MCF 10A (cell line): ENCODE data around the gene SP140. TPM values are rescaled to one million over a fixed set of nuclear protein-coding genes. Genes with fewer than 3 reads are reported as not detected.
A peak's percentile ranks its signal among the peaks of the same experiment; 100 is the strongest.
"Not testable (repeated sequence)": the region's sequence is repeated elsewhere in the genome, so short reads cannot be mapped to it uniquely, and the experiment has no call there.

ENCODE experiments used
- BruUV-seq: library from RNA; stranded (reverse); fragments of 400-500 nt; replicated peaks from 2 replicates; lab custom pipeline; 2021; lab: Mats Ljungman, UMichigan
- CTCF ChIA-PET: fragments of 300-600 bp; sonication (Branson Sonifier 250); formaldehyde crosslinking; extraction: SDS; loops from one replicate; lab custom pipeline; 2021; ENCODE audit warnings: antibody characterized with exemption, inconsistent platforms; lab: Yijun Ruan, JAX
- POLR2A ChIA-PET: fragments of 300-600, 350-650 bp; sonication (Branson Sonifier 250); formaldehyde crosslinking; extraction: SDS; loops from one replicate; lab custom pipeline; 2020; ENCODE audit warnings: antibody characterized with exemption, inconsistent platforms; lab: Yijun Ruan, JAX
- DNase-seq: peaks from one replicate; pipeline ENCODE4 v3.0.0-alpha.2; 2018; ENCODE audit not compliant: unreplicated experiment
- H3K27ac Mint-ChIP-seq: one replicate; pipeline ENCODE4 v1.8.0; 2022; ENCODE audit warnings: mild to moderate bottlenecking, low read depth, mixed read lengths; ENCODE audit not compliant: unreplicated experiment
- H3K27me3 Mint-ChIP-seq: one replicate; pipeline ENCODE4 v1.8.0; 2022; ENCODE audit warnings: mixed read lengths; ENCODE audit not compliant: insufficient read depth, unreplicated experiment
- H3K36me3 Mint-ChIP-seq: one replicate; pipeline ENCODE4 v1.8.0; 2022; ENCODE audit warnings: mild to moderate bottlenecking, moderate library complexity, mixed read lengths; ENCODE audit not compliant: insufficient read depth, unreplicated experiment
- H3K4me1 Mint-ChIP-seq: one replicate; pipeline ENCODE4 v1.8.0; 2022; ENCODE audit warnings: mixed read lengths; ENCODE audit not compliant: insufficient read depth, unreplicated experiment
- H3K4me3 Mint-ChIP-seq: one replicate; pipeline ENCODE4 v1.8.0; 2022; ENCODE audit warnings: mild to moderate bottlenecking, moderate library complexity, mixed read lengths; ENCODE audit not compliant: unreplicated experiment
- H3K9me3 Mint-ChIP-seq: one replicate; pipeline ENCODE4 v1.8.0; 2022; ENCODE audit warnings: mixed read lengths; ENCODE audit not compliant: unreplicated experiment
- CTCF ChIP-seq: fragments of 200-600 bp; IDR thresholded peaks from one replicate; pipeline ENCODE4 v1.8.0; 2022; ENCODE audit warnings: antibody characterized with exemption, mild to moderate bottlenecking; ENCODE audit not compliant: unreplicated experiment
- intact Hi-C: fragments of 100-400 bp; cut with micrococcal nuclease; formaldehyde crosslinking; loops from 2 replicates; pipeline ENCODE4 v1.14.1; 2022
- total RNA-seq: library from RNA; stranded (reverse); gene quantifications from 2 replicates; pipeline ENCODE4 v1.2.3, GENCODE V29; 2022

The SP140 gene
- total RNA-seq, 1 experiment from 2014 or later: not detected

DNA sequence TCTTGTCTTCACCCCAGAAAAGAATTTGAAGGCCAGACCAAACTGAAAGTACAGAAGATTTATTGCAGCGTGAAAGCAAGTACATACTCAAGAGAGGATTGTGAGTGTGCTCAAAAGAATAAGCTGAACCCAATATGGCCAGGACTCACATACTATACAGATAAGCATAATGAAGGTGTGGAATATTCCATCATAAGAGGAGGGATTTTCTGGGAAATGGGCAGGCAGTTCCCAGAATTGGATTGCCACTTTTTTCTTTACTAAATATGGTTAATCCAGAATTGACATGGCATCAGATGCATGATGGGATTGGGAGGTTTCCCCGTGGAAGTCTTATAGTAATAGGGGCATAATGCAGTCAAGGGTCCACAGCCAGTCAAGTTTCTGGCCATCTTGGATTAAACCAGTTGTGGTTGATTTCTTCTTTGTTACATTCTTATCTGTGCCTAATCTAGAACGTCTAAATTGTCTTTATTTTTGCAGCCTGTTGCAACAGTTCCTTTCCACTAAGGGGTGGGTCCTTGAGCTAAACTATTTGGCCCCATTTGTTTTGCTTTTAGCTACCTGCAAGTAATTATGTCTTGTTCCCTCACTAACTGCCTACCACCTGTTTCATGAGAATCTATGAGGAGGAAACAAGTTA, 110.4 kb downstream of the SP140 start:
- no peak for DNase-seq
- CTCF ChIA-PET: no interaction called here
- TF ChIP-seq CTCF: no peak
- Mint-ChIP-seq H3K27ac (peak overlapping the region; percentile 2), H3K4me3 (no peak overlapping the region), H3K4me1 (no peaks in the 10 kb centered on the region), H3K9me3 (no peaks in the 10 kb centered on the region), H3K36me3 (peaks cover 29% of the 10 kb centered on the region), H3K27me3 (no peaks in the 10 kb centered on the region)
- POLR2A ChIA-PET: interaction anchor here (0.9 kb wide), 1 partner anchor 9 kb away, joined by 3 read pairs; the partner anchor contains the start of gene SP140L
- intact Hi-C loops: no loop called here
- no TSS peak for BruUV-seq

DNA sequence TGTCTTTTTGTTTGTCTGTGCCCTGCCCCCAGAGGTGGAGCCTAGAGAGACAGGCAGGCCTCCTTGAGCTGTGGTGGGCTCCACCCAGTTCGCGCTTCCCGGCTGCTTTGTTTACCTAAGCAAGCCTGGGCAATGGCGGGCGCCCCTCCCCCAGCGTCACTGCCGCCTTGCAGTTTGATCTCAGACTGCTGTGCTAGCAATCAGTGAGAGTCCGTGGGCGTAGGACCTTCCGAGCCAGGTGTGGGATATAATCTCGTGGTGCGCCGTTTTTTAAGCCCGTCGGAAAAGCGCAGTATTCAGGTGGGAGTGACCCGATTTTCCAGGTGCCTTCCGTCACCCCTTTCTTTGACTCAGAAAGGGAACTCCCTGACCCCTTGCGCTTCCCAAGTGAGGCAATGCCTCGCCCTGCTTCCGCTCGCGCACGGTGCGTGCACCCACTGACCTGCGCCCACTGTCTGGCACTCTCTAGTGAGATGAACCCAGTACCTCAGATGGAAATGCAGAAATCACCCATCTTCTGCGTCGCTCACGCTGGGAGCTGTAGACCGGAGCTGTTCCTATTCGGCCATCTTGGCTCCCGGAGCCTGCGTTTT, 116.5 kb downstream of the SP140 start:
- POLR2A ChIA-PET, H3K4me1 Mint-ChIP-seq, DNase-seq, H3K27ac Mint-ChIP-seq, intact Hi-C loops, H3K4me3 Mint-ChIP-seq, CTCF ChIA-PET, BruUV-seq, H3K27me3 Mint-ChIP-seq: not testable (repeated sequence)
- peaks cover 12% of the 10 kb centered on the region for H3K36me3 Mint-ChIP-seq
- H3K9me3 Mint-ChIP-seq: peaks cover 19% of the 10 kb centered on the region

- H3K27me3 Mint-ChIP-seq, H3K27ac Mint-ChIP-seq, intact Hi-C loops, H3K4me1 Mint-ChIP-seq, BruUV-seq, DNase-seq, H3K4me3 Mint-ChIP-seq, POLR2A ChIA-PET: not testable (repeated sequence)
- CTCF ChIA-PET: interaction anchor here (0.6 to 0.7 kb wide), 2 partner anchors 27 to 160 kb away, joined by 4 read pairs; no protein-coding TSS in a partner anchor
- Mint-ChIP-seq H3K36me3 (peaks cover 12% of the 10 kb centered on the region), H3K9me3 (peaks cover 19% of the 10 kb centered on the region)
Observed at GRCh38 chr2:230343041-230343624, 117.6 kb downstream of the SP140 start.

DNA sequence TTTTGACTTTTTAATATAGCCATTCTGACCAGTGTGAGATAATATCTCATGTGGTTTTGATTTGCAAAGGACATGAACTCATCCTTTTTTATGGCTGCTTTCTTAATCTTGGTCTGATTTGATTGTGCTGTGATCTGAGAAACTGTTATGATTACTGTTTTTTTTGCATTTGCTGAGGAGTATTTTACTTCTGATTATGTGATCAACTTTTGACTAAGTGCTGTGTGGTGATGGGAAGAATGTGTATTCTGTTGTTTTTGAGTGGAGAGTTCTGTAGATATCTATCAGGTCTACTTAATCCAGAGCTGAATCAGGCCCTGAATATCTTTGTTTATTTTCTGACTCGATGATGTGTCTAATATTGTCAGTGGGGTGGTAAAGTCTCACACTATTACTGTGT, 118.2 kb downstream of the SP140 start:
- intact Hi-C loops: no loop called here
- no peak for TF ChIP-seq CTCF
- no peak overlapping the region for H3K27ac Mint-ChIP-seq
- DNase-seq: no peak
- H3K4me1 Mint-ChIP-seq: peaks cover 6% of the 10 kb centered on the region
- peaks cover 12% of the 10 kb centered on the region for H3K36me3 Mint-ChIP-seq
- ChIA-PET POLR2A (no interaction called here), CTCF (interaction anchor here (0.7 kb wide), 1 partner anchor 31 kb away, joined by 3 read pairs; no protein-coding TSS in a partner anchor)
- H3K4me3 Mint-ChIP-seq: no peak overlapping the region
- BruUV-seq: no TSS peak
- H3K9me3 Mint-ChIP-seq: peaks cover 19% of the 10 kb centered on the region
- H3K27me3 Mint-ChIP-seq: no peaks in the 10 kb centered on the region

- intact Hi-C loops: no loop called here
- no peak overlapping the region for H3K4me3 Mint-ChIP-seq
- CTCF ChIA-PET: no interaction called here
Observed at GRCh38 chr2:230346465-230346864, 120.9 kb downstream of the SP140 start.

More at GRCh38 chr2:230346465-230346864, 120.9 kb downstream of the SP140 start:
- peaks cover 19% of the 10 kb centered on the region for H3K9me3 Mint-ChIP-seq
- H3K4me1 Mint-ChIP-seq: peaks cover 6% of the 10 kb centered on the region
- no peaks in the 10 kb centered on the region for H3K27me3 Mint-ChIP-seq
- POLR2A ChIA-PET: interaction anchor here (0.6 to 3.1 kb wide), 2 partner anchors 19 to 304 kb away, joined by 3 to 12 read pairs; partner anchors contain the start of gene SP140L
- BruUV-seq: no TSS peak
- H3K27ac Mint-ChIP-seq: no peak overlapping the region
- peaks cover 12% of the 10 kb centered on the region for H3K36me3 Mint-ChIP-seq
- TF ChIP-seq CTCF: no peak
- DNase-seq: no peak
